Testis (tissue), 3 donors: ENCODE data around the gene TMEM260. TPM values are rescaled to one million over a fixed set of nuclear protein-coding genes. Genes with fewer than 3 reads are reported as not detected.

Experiments
- DNase-seq: peaks from one replicate; pipeline ENCODE4 v3.0.0-alpha.2; 2019
- H3K27ac ChIP-seq, 2 donors: fragments of 200-600 bp; sonication (generic); one replicate each; pipeline ENCODE4 v1.5.1; 2019
- H3K27me3 ChIP-seq: fragments of 200-600 bp; sonication (generic); one replicate; pipeline ENCODE4 v1.5.1; 2019
- H3K36me3 ChIP-seq: fragments of 200-600 bp; sonication (generic); one replicate; pipeline ENCODE4 v1.5.1; 2017; ENCODE audit warnings: low read depth; ENCODE audit errors: missing control alignments
- H3K4me1 ChIP-seq: fragments of 200-600 bp; sonication (generic); one replicate; pipeline ENCODE4 v1.5.1; 2019
- H3K4me3 ChIP-seq, 2 donors: fragments of 200-600 bp; sonication (generic); one replicate each; pipeline ENCODE4 v1.5.1; 2017 to 2019
- H3K9me3 ChIP-seq: fragments of 200-600 bp; sonication (generic); one replicate; pipeline ENCODE4 v1.5.1; 2017
- CTCF ChIP-seq, 3 experiments: fragments of 450-650 bp in 2 of 3; fragments of 200-600 bp in 1 of 3; sonication (generic) in 1 of 3; IDR thresholded peaks; one replicate each; pipeline ENCODE4 v1.5.1; 2016 to 2019; ENCODE audit warnings: antibody characterized with exemption in 3 of 3, mild to moderate bottlenecking in 2 of 3, moderate library complexity in 1 of 3
- POLR2A ChIP-seq: fragments of 450-650 bp; IDR thresholded peaks from one replicate; pipeline ENCODE4 v1.6.1; 2017; ENCODE audit warnings: antibody characterized with exemption, mild to moderate bottlenecking, moderate library complexity
- whole genome bisulfite sequencing, 2 donors: methylation state at CpG; one replicate each; pipeline ENCODE4 v1.1.5; 2018; 5-methylcytosine and 5-hydroxymethylcytosine counted together
- intact Hi-C: fragments of 100-400 bp; cut with DNase I; formaldehyde crosslinking; loops from one replicate; pipeline ENCODE4 v1.15.1; 2023; ENCODE audit warnings: low total_unique reads
- polyA plus RNA-seq: library from polyadenylated mRNA; stranded (reverse); fragments of 350-450 nt; fragmentation: Illumina TruSeq; extraction: RNeasy Lipid Tissue Mini Kit (QIAGEN cat#74804); gene quantifications from one replicate; pipeline ENCODE4 v1.2.3, GENCODE V29; 2014; ENCODE audit warnings: low read depth, low replicate concordance; ENCODE audit not compliant: insufficient read depth
- total RNA-seq, 2 donors: library from RNA; depleted of rRNA; stranded (reverse); fragments of >200 nt; gene quantifications; one replicate each; pipeline ENCODE4 v1.2.3, GENCODE V29; 2016

TMEM260 gene
- total and polyA plus RNA-seq, 3 donors from 2014 or later = 13.5 to 32.0 (median 30.7) TPM

GRCh38 chr14:56650048-56650447 is 70.5 kb downstream of the TMEM260 start:
- H3K36me3 ChIP-seq = no peaks in the 10 kb centered on the region
- intact Hi-C loops = no loop called here
- no peaks in the 10 kb centered on the region for H3K9me3 ChIP-seq
- TF ChIP-seq POLR2A (no peak), CTCF (IDR thresholded peaks at IDR 0.05) (no peak)
- peaks cover 27% of the 10 kb centered on the region for H3K4me1 ChIP-seq
- peak; percentile 43 for DNase-seq
- WGBS, 2 donors = 37 to 53% methylated on average over 9 of the region's 9 CpGs
- no peaks in the 10 kb centered on the region for H3K27me3 ChIP-seq
- H3K4me3 ChIP-seq = no peak overlapping the region
- peak overlapping the region in 1 of 2 donors; percentile 16 for H3K27ac ChIP-seq

GRCh38 chr14:56650979-56651378 is 71.4 kb downstream of the TMEM260 start:
- TF ChIP-seq POLR2A (no peak), CTCF (IDR thresholded peaks at IDR 0.05) (no peak)
- peak overlapping the region in 1 of 2 donors; percentile 51 for H3K27ac ChIP-seq
- DNase-seq = no peak
- no peaks in the 10 kb centered on the region for H3K27me3 ChIP-seq
- H3K4me3 ChIP-seq = no peak overlapping the region
- intact Hi-C loops = no loop called here
- peaks cover 27% of the 10 kb centered on the region for H3K4me1 ChIP-seq
- H3K9me3 ChIP-seq = no peaks in the 10 kb centered on the region
- H3K36me3 ChIP-seq = no peaks in the 10 kb centered on the region

- no peaks in the 10 kb centered on the region for H3K4me1 ChIP-seq
- no peak for TF ChIP-seq CTCF (IDR thresholded peaks at IDR 0.05)
- TF ChIP-seq POLR2A = no peak
- intact Hi-C loops = no loop called here
- DNase-seq = no peak
- H3K9me3 ChIP-seq = no peaks in the 10 kb centered on the region
- H3K27me3 ChIP-seq = no peaks in the 10 kb centered on the region
- WGBS, 2 donors = 76 to 88% methylated on average over 2 of the region's 2 CpGs
- no peak overlapping the region for H3K27ac ChIP-seq
- H3K36me3 ChIP-seq = no peaks in the 10 kb centered on the region
- H3K4me3 ChIP-seq = no peak overlapping the region
These were observed 78.0 kb downstream of the TMEM260 start for GRCh38 chr14:56657604-56658003.

- no peaks in the 10 kb centered on the region for H3K9me3 ChIP-seq
- intact Hi-C loops = no loop called here
- H3K4me3 ChIP-seq = no peak overlapping the region
- no peaks in the 10 kb centered on the region for H3K4me1 ChIP-seq
- no peaks in the 10 kb centered on the region for H3K36me3 ChIP-seq
- H3K27me3 ChIP-seq = no peaks in the 10 kb centered on the region
- DNase-seq = no peak
- H3K27ac ChIP-seq = no peak overlapping the region
- TF ChIP-seq POLR2A = no peak
- no peak for TF ChIP-seq CTCF (IDR thresholded peaks at IDR 0.05)
- WGBS, 2 donors = 64 to 65% methylated on average over 8 of the region's 8 CpGs
These were observed 79.8 kb downstream of the TMEM260 start for GRCh38 chr14:56659378-56659777.

- H3K9me3 ChIP-seq = no peaks in the 10 kb centered on the region
- TF ChIP-seq CTCF (IDR thresholded peaks at IDR 0.05) (peak; percentile 35 to 44 (median 37)), POLR2A (no peak)
- no peak overlapping the region for H3K27ac ChIP-seq
- H3K36me3 ChIP-seq = no peaks in the 10 kb centered on the region
- H3K27me3 ChIP-seq = no peaks in the 10 kb centered on the region
- WGBS, 2 donors = 57 to 59% methylated on average over 7 of the region's 7 CpGs
- no peak overlapping the region for H3K4me3 ChIP-seq
- H3K4me1 ChIP-seq = no peaks in the 10 kb centered on the region
- intact Hi-C loops = no loop called here
- DNase-seq = no peak
These were observed 80.5 kb downstream of the TMEM260 start for GRCh38 chr14:56659964-56660551.
